H9 (cell line): ENCODE measurements around the gene SYS1. TPM values are rescaled to one million over a fixed set of nuclear protein-coding genes. Genes with fewer than 3 reads are reported as not detected.

Experiments used
- DNase-seq: peaks from one replicate; pipeline ENCODE4 v3.0.0-alpha.2; 2017
- H2AFZ ChIP-seq: one replicate; pipeline ENCODE4 v1.6.1; 2013; ENCODE audit warnings: mild to moderate bottlenecking, low read length, control low read depth, moderate library complexity
- H2AK5ac ChIP-seq: 2 replicates; pipeline ENCODE4 v1.6.1; 2013; ENCODE audit warnings: low read length, control low read depth, mixed read lengths; ENCODE audit not compliant: insufficient read length
- H2BK120ac ChIP-seq: one replicate; pipeline ENCODE4 v1.6.1; 2013; ENCODE audit warnings: low read depth, mild to moderate bottlenecking, low read length, control low read depth, inconsistent platforms; ENCODE audit not compliant: poor library complexity, severe bottlenecking
- H2BK12ac ChIP-seq: 2 replicates; pipeline ENCODE4 v1.6.1; 2013; ENCODE audit warnings: low read length, control low read depth, mixed read lengths, low read depth; ENCODE audit not compliant: insufficient read length
- H2BK15ac ChIP-seq: 2 replicates; pipeline ENCODE4 v1.6.1; 2013; ENCODE audit warnings: low read depth, low read length, control low read depth
- H2BK20ac ChIP-seq: one replicate; pipeline ENCODE4 v1.6.1; 2013; ENCODE audit warnings: low read depth, mild to moderate bottlenecking, low read length, control low read depth, inconsistent platforms; ENCODE audit not compliant: poor library complexity, severe bottlenecking
- H2BK5ac ChIP-seq: 2 replicates; pipeline ENCODE4 v1.6.1; 2013; ENCODE audit warnings: low read length, control low read depth, mixed read lengths; ENCODE audit not compliant: insufficient read length
- H3K14ac ChIP-seq: 2 replicates; pipeline ENCODE4 v1.6.1; 2013; ENCODE audit warnings: low read length, control low read depth; ENCODE audit not compliant: insufficient read depth
- H3K18ac ChIP-seq: 2 replicates; pipeline ENCODE4 v1.6.1; 2013; ENCODE audit warnings: low read depth, mild to moderate bottlenecking, mixed read lengths, low read length, control low read depth; ENCODE audit not compliant: insufficient read length
- H3K23ac ChIP-seq: 2 replicates; pipeline ENCODE4 v1.6.1; 2013; ENCODE audit warnings: low read length, control low read depth, mixed read lengths, low read depth; ENCODE audit not compliant: insufficient read length
- H3K23me2 ChIP-seq: 2 replicates; pipeline ENCODE4 v1.6.1; 2013; ENCODE audit warnings: low read depth, mild to moderate bottlenecking, mixed read lengths, low read length, control low read depth; ENCODE audit not compliant: insufficient read length, poor library complexity, severe bottlenecking
- H3K27ac ChIP-seq: 2 replicates; pipeline ENCODE4 v1.5.1; 2013; ENCODE audit warnings: low read length, control low read depth, mixed read lengths, low read depth; ENCODE audit not compliant: insufficient read length
- H3K27me3 ChIP-seq: 2 replicates; pipeline ENCODE4 v1.6.1; 2013; ENCODE audit warnings: low read length, control low read depth, inconsistent platforms; ENCODE audit not compliant: insufficient read depth
- H3K4ac ChIP-seq: 2 replicates; pipeline ENCODE4 v1.6.1; 2013; ENCODE audit warnings: low read depth, mild to moderate bottlenecking, control low read depth, inconsistent platforms, low read length, moderate library complexity
- H3K4me1 ChIP-seq: 2 replicates; pipeline ENCODE4 v1.6.1; 2013; ENCODE audit warnings: low read length, control low read depth, inconsistent platforms; ENCODE audit not compliant: insufficient read depth
- H3K4me2 ChIP-seq: 2 replicates; pipeline ENCODE4 v1.6.1; 2013; ENCODE audit warnings: low read length, control low read depth, mixed read lengths; ENCODE audit not compliant: insufficient read length, insufficient read depth
- H3K56ac ChIP-seq: 2 replicates; pipeline ENCODE4 v1.6.1; 2013; ENCODE audit warnings: low read depth, mild to moderate bottlenecking, mixed read lengths, low read length, control low read depth; ENCODE audit not compliant: insufficient read length
- H3K79me1 ChIP-seq: 2 replicates; pipeline ENCODE4 v1.6.1; 2013; ENCODE audit warnings: low read depth, mild to moderate bottlenecking, moderate library complexity, low read length, control low read depth, inconsistent platforms; ENCODE audit not compliant: insufficient read depth, poor library complexity, severe bottlenecking
- H3K79me2 ChIP-seq: 2 replicates; pipeline ENCODE4 v1.6.1; 2013; ENCODE audit warnings: low read length, control low read depth, inconsistent platforms; ENCODE audit not compliant: insufficient read depth
- H3K9ac ChIP-seq: 2 replicates; pipeline ENCODE4 v1.6.1; 2013; ENCODE audit warnings: low read length, control low read depth, mixed read lengths; ENCODE audit not compliant: insufficient read length; ENCODE audit errors: extremely low read depth
- H3K9me3 ChIP-seq: one replicate; pipeline ENCODE4 v1.6.1; 2013; ENCODE audit warnings: low read depth, low read length, inconsistent platforms; ENCODE audit not compliant: control insufficient read depth
- H3T11ph ChIP-seq: one replicate; pipeline ENCODE4 v1.6.1; 2013; ENCODE audit warnings: mild to moderate bottlenecking, low read length, control low read depth, inconsistent platforms
- H4K20me1 ChIP-seq: one replicate; pipeline ENCODE4 v1.6.1; 2013; ENCODE audit not compliant: control insufficient read depth, insufficient read length, insufficient read depth
- H4K5ac ChIP-seq: 2 replicates; pipeline ENCODE4 v1.6.1; 2013; ENCODE audit warnings: low read depth, mild to moderate bottlenecking, mixed read lengths, low read length, control low read depth; ENCODE audit not compliant: insufficient read length
- H4K8ac ChIP-seq: replicated peaks from 2 replicates; pipeline ENCODE4 v1.6.1; 2013; ENCODE audit warnings: low read length, control low read depth, mixed read lengths, low read depth; ENCODE audit not compliant: insufficient read length
- H4K91ac ChIP-seq: 2 replicates; pipeline ENCODE4 v1.6.1; 2013; ENCODE audit warnings: low read depth, mild to moderate bottlenecking, moderate library complexity, mixed read lengths, low read length, control low read depth; ENCODE audit not compliant: insufficient read length
- H3K27ac Mint-ChIP-seq, 3 experiments: 2 replicates in 2 of 3; 3 replicates in 1 of 3; pipeline ENCODE4 v1.8.0; 2020 to 2021; ENCODE audit warnings: mixed read lengths in 3 of 3, mild to moderate bottlenecking in 1 of 3, moderate library complexity in 1 of 3
- H3K27me3 Mint-ChIP-seq: 2 replicates; pipeline ENCODE4 v1.8.0; 2021; ENCODE audit warnings: low read depth, mild to moderate bottlenecking, moderate library complexity, mixed read lengths
- H3K36me3 Mint-ChIP-seq, 3 experiments: 2 replicates in 2 of 3; 3 replicates in 1 of 3; pipeline ENCODE4 v1.8.0; 2020 to 2021; ENCODE audit warnings: low read depth in 3 of 3, mixed read lengths in 3 of 3; ENCODE audit not compliant: insufficient read depth in 1 of 3
- H3K4me1 Mint-ChIP-seq, 2 experiments: 2 replicates each; pipeline ENCODE4 v1.8.0; 2020; ENCODE audit warnings: mixed read lengths in 2 of 2
- H3K4me3 Mint-ChIP-seq, 2 experiments: 2 replicates in 1 of 2; 3 replicates in 1 of 2; pipeline ENCODE4 v1.8.0; 2020 to 2021; ENCODE audit warnings: mild to moderate bottlenecking in 2 of 2, mixed read lengths in 2 of 2, moderate library complexity in 1 of 2
- H3K9me3 Mint-ChIP-seq, 2 experiments: 2 replicates in 1 of 2; 3 replicates in 1 of 2; pipeline ENCODE4 v1.8.0; 2020; ENCODE audit warnings: mild to moderate bottlenecking in 2 of 2, mixed read lengths in 2 of 2, moderate library complexity in 1 of 2
- WGBS: extraction: QIAGEN DNeasy Blood & Tissue Kit; methylation state at CpG from one replicate; pipeline ENCODE4 v1.1.7; 2013; ENCODE audit warnings: missing lambda C conversion rate, low lambda C conversion rate, mixed read lengths; ENCODE audit not compliant: insufficient read length; ENCODE audit errors: extremely low coverage; 5-methylcytosine and 5-hydroxymethylcytosine counted together
- total RNA-seq: library from RNA; stranded (reverse); gene quantifications from 2 replicates; pipeline ENCODE4 v1.2.1, GENCODE V29; 2021
- TF ChIP-seq, protein P1 (sequence below): fragments of 200-600 bp; sonication (generic); conservative IDR thresholded peaks from 3 replicates; pipeline ENCODE4 v1.8.0; 2021; ENCODE audit warnings: antibody characterized with exemption, mild to moderate bottlenecking

Gene SYS1
- total RNA-seq, 1 experiment from 2014 or later: 21.0 TPM

DNA sequence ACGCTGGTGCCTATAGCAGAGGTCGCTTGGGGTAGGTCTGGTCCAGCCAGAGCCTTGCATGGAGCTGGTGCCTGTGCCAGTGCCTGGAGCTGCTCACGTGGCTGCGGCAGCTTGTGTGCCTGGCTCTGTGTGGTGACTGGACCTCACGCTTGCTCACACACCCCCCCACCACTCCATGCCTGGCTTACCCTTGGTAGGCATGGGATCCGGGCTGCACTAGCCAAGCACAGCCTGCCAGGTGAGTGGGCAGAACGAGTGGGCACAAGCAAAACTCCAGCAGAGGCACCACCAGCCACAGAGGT lies 32.1 kb downstream of the SYS1 start:
- no peak overlapping the region for H3K56ac ChIP-seq
- peaks cover 1% of the 10 kb centered on the region for H3K27me3 Mint-ChIP-seq
- no peak overlapping the region for H3K27ac Mint-ChIP-seq
- H3K14ac ChIP-seq: no peak overlapping the region
- H3K27me3 ChIP-seq: no peaks in the 10 kb centered on the region
- no peaks in the 10 kb centered on the region for H3K79me1 ChIP-seq
- peaks cover 14 to 15% of the 10 kb centered on the region in 2 experiments for H3K9me3 Mint-ChIP-seq
- no peak overlapping the region for H4K91ac ChIP-seq
- H3K4ac ChIP-seq: no peak overlapping the region
- H3K4me3 Mint-ChIP-seq: no peak overlapping the region
- no peaks in the 10 kb centered on the region for H3K4me1 ChIP-seq
- H3K4me2 ChIP-seq: no peak overlapping the region
- H3T11ph ChIP-seq: no peak overlapping the region
- H2BK12ac ChIP-seq: no peak overlapping the region
- H2BK20ac ChIP-seq: no peak overlapping the region
- no peak overlapping the region for H3K23ac ChIP-seq
- no peak overlapping the region for H2BK15ac ChIP-seq
- H4K8ac ChIP-seq: no peak overlapping the region
- H4K20me1 ChIP-seq: no peaks in the 10 kb centered on the region
- H2BK120ac ChIP-seq: no peak overlapping the region
- no peak overlapping the region for H2BK5ac ChIP-seq
- no peak overlapping the region for H4K5ac ChIP-seq
- no peak overlapping the region for H3K9ac ChIP-seq
- H3K36me3 Mint-ChIP-seq: peaks cover 6 to 7% (median 7%) of the 10 kb centered on the region in 3 experiments; a peak in 5 of 7 replicates
- H3K27ac ChIP-seq: no peak overlapping the region
- TF ChIP-seq, protein P1, sequence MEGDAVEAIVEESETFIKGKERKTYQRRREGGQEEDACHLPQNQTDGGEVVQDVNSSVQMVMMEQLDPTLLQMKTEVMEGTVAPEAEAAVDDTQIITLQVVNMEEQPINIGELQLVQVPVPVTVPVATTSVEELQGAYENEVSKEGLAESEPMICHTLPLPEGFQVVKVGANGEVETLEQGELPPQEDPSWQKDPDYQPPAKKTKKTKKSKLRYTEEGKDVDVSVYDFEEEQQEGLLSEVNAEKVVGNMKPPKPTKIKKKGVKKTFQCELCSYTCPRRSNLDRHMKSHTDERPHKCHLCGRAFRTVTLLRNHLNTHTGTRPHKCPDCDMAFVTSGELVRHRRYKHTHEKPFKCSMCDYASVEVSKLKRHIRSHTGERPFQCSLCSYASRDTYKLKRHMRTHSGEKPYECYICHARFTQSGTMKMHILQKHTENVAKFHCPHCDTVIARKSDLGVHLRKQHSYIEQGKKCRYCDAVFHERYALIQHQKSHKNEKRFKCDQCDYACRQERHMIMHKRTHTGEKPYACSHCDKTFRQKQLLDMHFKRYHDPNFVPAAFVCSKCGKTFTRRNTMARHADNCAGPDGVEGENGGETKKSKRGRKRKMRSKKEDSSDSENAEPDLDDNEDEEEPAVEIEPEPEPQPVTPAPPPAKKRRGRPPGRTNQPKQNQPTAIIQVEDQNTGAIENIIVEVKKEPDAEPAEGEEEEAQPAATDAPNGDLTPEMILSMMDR: no peak
- DNase-seq: no peak
- H3K9me3 ChIP-seq: no peaks in the 10 kb centered on the region
- H3K23me2 ChIP-seq: no peaks in the 10 kb centered on the region
- H3K4me1 Mint-ChIP-seq: no peaks in the 10 kb centered on the region
- no peak overlapping the region for H3K18ac ChIP-seq
- no peak overlapping the region for H2AFZ ChIP-seq
- H2AK5ac ChIP-seq: no peak overlapping the region
- no CpG with 5 or more reads among the region's 7 CpGs for WGBS
- no peaks in the 10 kb centered on the region for H3K79me2 ChIP-seq
